HepG2 (cell line): ENCODE results near the gene SHISA7. TPM values are rescaled to one million over a fixed set of nuclear protein-coding genes. Genes with fewer than 3 reads are reported as not detected.

Experiments
- AGO2 ChIP-seq: fragments of 200-400 bp; formaldehyde crosslinking; optimal IDR thresholded peaks from 2 replicates; pipeline ENCODE3; 2017; ENCODE audit warnings: mild to moderate bottlenecking, low read depth, low read length, moderate library complexity
- KIAA2018 ChIP-seq: sonication (generic); formaldehyde crosslinking; IDR thresholded peaks from 2 replicates; pipeline ENCODE4 v1.5.0; 2020; ENCODE audit warnings: mild to moderate bottlenecking, missing genetic modification reagents, borderline replicate concordance
- polyA plus RNA-seq, 8 experiments: library from polyadenylated mRNA; depleted of rRNA in 3 of 8; stranded (reverse) in 7 of 8; unstranded in 1 of 8; fragments of >200 nt; fragmentation: Illumina TruSeq in 4 of 8; extraction: Trizol in 4 of 8; gene quantifications; 2 replicates each; pipeline versions ENCODE4 v1.2.1 to v1.2.3, GENCODE V29; 2011 to 2016; ENCODE audit warnings: low read depth in 4 of 8, missing spikeins in 1 of 8, mixed read lengths in 1 of 8; ENCODE audit not compliant: insufficient read depth in 1 of 8
- total RNA-seq, 5 experiments: library from RNA; depleted of rRNA; stranded (reverse); fragments of >200 nt; fragmentation: Illumina TruSeq; extraction: Trizol; gene quantifications; 2 replicates each; pipeline ENCODE4 v1.2.3, GENCODE V29; 2016; ENCODE audit warnings: low read depth in 1 of 5

The SHISA7 gene
- total and polyA plus RNA-seq, 2 of the 13 experiments (the other 11 are each of a cell fraction or from before 2014, with no cell fraction given): not detected

- TF ChIP-seq KIAA2018 (CRISPR knock-in tag): no peak
- peak; percentile 26 for TF ChIP-seq AGO2
Observed at GRCh38 chr19:55386493-55386971, 56.6 kb downstream of the SHISA7 start (continued).
